B cell (primary cell): ENCODE data around the gene KAZN.

Experiments
- EZH2 ChIP-seq: IDR thresholded peaks from 2 replicates; pipeline ENCODE4 v1.6.1; 2012; ENCODE audit warnings: borderline replicate concordance, low read depth, mild to moderate bottlenecking, moderate library complexity, low read length; ENCODE audit not compliant: insufficient read depth, poor library complexity, severe bottlenecking
- TF ChIP-seq, protein P1 (sequence below): fragments of 200-600 bp; IDR thresholded peaks from one replicate; pipeline ENCODE4 v1.8.0; 2022; ENCODE audit warnings: antibody characterized with exemption, mild to moderate bottlenecking

DNA sequence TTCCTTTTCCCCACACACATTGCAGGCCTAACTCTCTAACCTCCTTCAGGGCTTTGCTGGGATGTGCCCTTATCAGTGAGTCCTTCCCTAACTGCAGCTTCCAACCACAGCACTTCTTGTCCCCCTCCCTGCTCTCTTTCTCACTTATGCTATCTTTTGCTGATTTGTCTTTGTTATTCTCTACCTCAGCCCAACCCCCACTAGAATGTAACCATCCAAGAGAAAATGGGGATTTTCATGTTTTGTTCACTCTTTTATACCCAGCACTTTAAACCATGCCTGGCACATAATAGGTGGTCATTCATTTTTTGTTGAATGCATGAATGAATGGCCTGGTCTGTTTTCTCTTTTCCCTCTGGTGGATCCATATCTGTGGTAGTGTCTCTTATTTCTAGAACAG is 243.5 kb downstream of the KAZN start:
- TF ChIP-seq, protein P1, sequence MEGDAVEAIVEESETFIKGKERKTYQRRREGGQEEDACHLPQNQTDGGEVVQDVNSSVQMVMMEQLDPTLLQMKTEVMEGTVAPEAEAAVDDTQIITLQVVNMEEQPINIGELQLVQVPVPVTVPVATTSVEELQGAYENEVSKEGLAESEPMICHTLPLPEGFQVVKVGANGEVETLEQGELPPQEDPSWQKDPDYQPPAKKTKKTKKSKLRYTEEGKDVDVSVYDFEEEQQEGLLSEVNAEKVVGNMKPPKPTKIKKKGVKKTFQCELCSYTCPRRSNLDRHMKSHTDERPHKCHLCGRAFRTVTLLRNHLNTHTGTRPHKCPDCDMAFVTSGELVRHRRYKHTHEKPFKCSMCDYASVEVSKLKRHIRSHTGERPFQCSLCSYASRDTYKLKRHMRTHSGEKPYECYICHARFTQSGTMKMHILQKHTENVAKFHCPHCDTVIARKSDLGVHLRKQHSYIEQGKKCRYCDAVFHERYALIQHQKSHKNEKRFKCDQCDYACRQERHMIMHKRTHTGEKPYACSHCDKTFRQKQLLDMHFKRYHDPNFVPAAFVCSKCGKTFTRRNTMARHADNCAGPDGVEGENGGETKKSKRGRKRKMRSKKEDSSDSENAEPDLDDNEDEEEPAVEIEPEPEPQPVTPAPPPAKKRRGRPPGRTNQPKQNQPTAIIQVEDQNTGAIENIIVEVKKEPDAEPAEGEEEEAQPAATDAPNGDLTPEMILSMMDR = no peak
- no peak for TF ChIP-seq EZH2
